Fibroblast of skin of right biceps (primary cell): ENCODE measurements around the gene PLXNC1.
A peak's percentile ranks its signal among the peaks of the same experiment; 100 is the strongest.

ENCODE experiments used
- DNase-seq: peaks from one replicate; pipeline ENCODE4 v3.0.0-alpha.2; 2013

The PLXNC1 gene

GRCh38 chr12:94207849-94208621, 59.7 kb downstream of the PLXNC1 start:
- no peak for DNase-seq

- DNase-seq = no peak
Observed at GRCh38 chr12:94208622-94208966, 60.2 kb downstream of the PLXNC1 start.

GRCh38 chr12:94209240-94209639, 60.9 kb downstream of the PLXNC1 start:
- no peak for DNase-seq

- DNase-seq = no peak
Observed at GRCh38 chr12:94211021-94211420, 62.6 kb downstream of the PLXNC1 start.

- DNase-seq = no peak
Observed at GRCh38 chr12:94218233-94218632, 69.9 kb downstream of the PLXNC1 start.

- DNase-seq = no peak
Observed at GRCh38 chr12:94219622-94220302, 71.4 kb downstream of the PLXNC1 start.

GRCh38 chr12:94220804-94221203, 72.4 kb downstream of the PLXNC1 start:
- DNase-seq = no peak

- DNase-seq = no peak
Observed at GRCh38 chr12:94222351-94223084, 74.1 kb downstream of the PLXNC1 start.

- DNase-seq = no peak
Observed at GRCh38 chr12:94223842-94224241, 75.5 kb downstream of the PLXNC1 start.

- DNase-seq = no peak
Observed at GRCh38 chr12:94225506-94225905, 77.1 kb downstream of the PLXNC1 start.

GRCh38 chr12:94225947-94226630, 77.7 kb downstream of the PLXNC1 start:
- no peak for DNase-seq

- DNase-seq = no peak
Observed at GRCh38 chr12:94227066-94227465, 78.7 kb downstream of the PLXNC1 start.

GRCh38 chr12:94228488-94228907, 80.1 kb downstream of the PLXNC1 start:
- DNase-seq = no peak

- no peak for DNase-seq
Observed at GRCh38 chr12:94229902-94230301, 81.5 kb downstream of the PLXNC1 start.

- DNase-seq = no peak
Observed at GRCh38 chr12:94230357-94230905, 82.1 kb downstream of the PLXNC1 start.

- no peak for DNase-seq
Observed at GRCh38 chr12:94231709-94232108, 83.3 kb downstream of the PLXNC1 start.

GRCh38 chr12:94235848-94236247, 87.5 kb downstream of the PLXNC1 start:
- no peak for DNase-seq

- DNase-seq = no peak
Observed at GRCh38 chr12:94239332-94239993, 91.1 kb downstream of the PLXNC1 start.

- no peak for DNase-seq
Observed at GRCh38 chr12:94240171-94240570, 91.8 kb downstream of the PLXNC1 start.

- DNase-seq = no peak
Observed at GRCh38 chr12:94242901-94243300, 94.5 kb downstream of the PLXNC1 start.

GRCh38 chr12:94244165-94245133, 96.1 kb downstream of the PLXNC1 start:
- DNase-seq = peak; percentile 19
